Measurements from ENCODE around the gene APCDD1L. TPM values are rescaled to one million over a fixed set of nuclear protein-coding genes. Genes with fewer than 3 reads are reported as not detected.

APCDD1L gene
- total RNA-seq, 1 donor from 2014 or later = 16.4 TPM

- H3K27ac ChIP-seq (ENCODE audit: low read depth, low read length) = peak overlapping the region; percentile 40
- no peak for FAIRE-seq
- Mint-ChIP-seq H3K27me3 (ENCODE audit: low read depth, unreplicated experiment) (peaks cover 11% of the 10 kb centered on the region), H3K36me3 (ENCODE audit: low read depth, unreplicated experiment) (peaks cover 1% of the 10 kb centered on the region), H3K4me3 (ENCODE audit: unreplicated experiment) (peak overlapping the region; percentile 85), H3K27ac (ENCODE audit: unreplicated experiment) (no peak overlapping the region), H3K9me3 (ENCODE audit: unreplicated experiment) (no peaks in the 10 kb centered on the region), H3K4me1 (ENCODE audit: low read depth, unreplicated experiment) (peaks cover 16% of the 10 kb centered on the region)
- no peaks in the 10 kb centered on the region for H3K36me3 ChIP-seq (ENCODE audit: insufficient read depth, low read length)
- H3K4me1 ChIP-seq (ENCODE audit: insufficient read depth, low read length) = peaks cover 33% of the 10 kb centered on the region
- H3K79me2 ChIP-seq (ENCODE audit: insufficient read depth, low read length) = peaks cover 54% of the 10 kb centered on the region
- H3K4me3 ChIP-seq (ENCODE audit: insufficient read depth, low read depth, low read length) = peak overlapping the region; percentile 64
- H3K9ac ChIP-seq (ENCODE audit: low read length) = peak overlapping the region; percentile 81
- H2AFZ ChIP-seq (ENCODE audit: low read depth, low read length) = peak overlapping the region; percentile 69
- H4K20me1 ChIP-seq (ENCODE audit: insufficient read depth, low read length) = peaks cover 21% of the 10 kb centered on the region
- TF ChIP-seq, protein P1, sequence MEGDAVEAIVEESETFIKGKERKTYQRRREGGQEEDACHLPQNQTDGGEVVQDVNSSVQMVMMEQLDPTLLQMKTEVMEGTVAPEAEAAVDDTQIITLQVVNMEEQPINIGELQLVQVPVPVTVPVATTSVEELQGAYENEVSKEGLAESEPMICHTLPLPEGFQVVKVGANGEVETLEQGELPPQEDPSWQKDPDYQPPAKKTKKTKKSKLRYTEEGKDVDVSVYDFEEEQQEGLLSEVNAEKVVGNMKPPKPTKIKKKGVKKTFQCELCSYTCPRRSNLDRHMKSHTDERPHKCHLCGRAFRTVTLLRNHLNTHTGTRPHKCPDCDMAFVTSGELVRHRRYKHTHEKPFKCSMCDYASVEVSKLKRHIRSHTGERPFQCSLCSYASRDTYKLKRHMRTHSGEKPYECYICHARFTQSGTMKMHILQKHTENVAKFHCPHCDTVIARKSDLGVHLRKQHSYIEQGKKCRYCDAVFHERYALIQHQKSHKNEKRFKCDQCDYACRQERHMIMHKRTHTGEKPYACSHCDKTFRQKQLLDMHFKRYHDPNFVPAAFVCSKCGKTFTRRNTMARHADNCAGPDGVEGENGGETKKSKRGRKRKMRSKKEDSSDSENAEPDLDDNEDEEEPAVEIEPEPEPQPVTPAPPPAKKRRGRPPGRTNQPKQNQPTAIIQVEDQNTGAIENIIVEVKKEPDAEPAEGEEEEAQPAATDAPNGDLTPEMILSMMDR (IDR thresholded peaks at IDR 0.05; ENCODE audit: insufficient read depth, low read depth, low read length) = no peak
- peaks cover 9% of the 10 kb centered on the region for H3K27me3 ChIP-seq (ENCODE audit: insufficient read depth, low read length)
- H3K4me2 ChIP-seq (ENCODE audit: low read length) = peak overlapping the region; percentile 90
- no peaks in the 10 kb centered on the region for H3K9me3 ChIP-seq (ENCODE audit: insufficient read depth, low read depth, low read length)
- DNase-seq (ENCODE audit: low read depth) = peak; percentile 56
Observed at GRCh38 chr20:58514321-58515232, 622 bp downstream of the APCDD1L start.

GRCh38 chr20:58513580-58514285 lies 1.5 kb downstream of the APCDD1L start:
- Histone ChIP-seq H3K79me2 (ENCODE audit: insufficient read depth, low read length) (peaks cover 54% of the 10 kb centered on the region), H4K20me1 (ENCODE audit: insufficient read depth, low read length) (peaks cover 23% of the 10 kb centered on the region), H3K27ac (ENCODE audit: low read depth, low read length) (no peak overlapping the region), H3K4me2 (ENCODE audit: low read length) (peak overlapping the region; percentile 90), H3K4me1 (ENCODE audit: insufficient read depth, low read length) (peaks cover 33% of the 10 kb centered on the region), H2AFZ (ENCODE audit: low read depth, low read length) (no peak overlapping the region), H3K4me3 (ENCODE audit: insufficient read depth, low read depth, low read length) (peak overlapping the region; percentile 64), H3K9me3 (ENCODE audit: insufficient read depth, low read depth, low read length) (no peaks in the 10 kb centered on the region), H3K36me3 (ENCODE audit: insufficient read depth, low read length) (no peaks in the 10 kb centered on the region), H3K9ac (ENCODE audit: low read length) (peak overlapping the region; percentile 81), H3K27me3 (ENCODE audit: insufficient read depth, low read length) (peaks cover 9% of the 10 kb centered on the region)
- TF ChIP-seq, protein P1 (IDR thresholded peaks at IDR 0.05; ENCODE audit: insufficient read depth, low read depth, low read length) = no peak
- TF ChIP-seq EZH2 (IDR thresholded peaks at IDR 0.05; ENCODE audit: insufficient read depth, low read length) = peak; percentile 4
- DNase-seq (ENCODE audit: low read depth) (no peak), FAIRE-seq (no peak)
- H3K4me3 Mint-ChIP-seq (ENCODE audit: unreplicated experiment) = peak overlapping the region; percentile 80
- peaks cover 16% of the 10 kb centered on the region for H3K4me1 Mint-ChIP-seq (ENCODE audit: low read depth, unreplicated experiment)
- H3K27me3 Mint-ChIP-seq (ENCODE audit: low read depth, unreplicated experiment) = peaks cover 11% of the 10 kb centered on the region
- peaks cover 1% of the 10 kb centered on the region for H3K36me3 Mint-ChIP-seq (ENCODE audit: low read depth, unreplicated experiment)
- no peaks in the 10 kb centered on the region for H3K9me3 Mint-ChIP-seq (ENCODE audit: unreplicated experiment)
- no peak overlapping the region for H3K27ac Mint-ChIP-seq (ENCODE audit: unreplicated experiment)
